ENCODE measurements around the gene ADSL. TPM values are rescaled to one million over a fixed set of nuclear protein-coding genes. Genes with fewer than 3 reads are reported as not detected.
A peak's percentile ranks its signal among the peaks of the same experiment; 100 is the strongest.
"Not testable (repeated sequence)": the region's sequence is repeated elsewhere in the genome, so short reads cannot be mapped to it uniquely, and the experiment has no call there.

Gene ADSL
- total RNA-seq, 1 donor from 2014 or later = 110 TPM

DNA sequence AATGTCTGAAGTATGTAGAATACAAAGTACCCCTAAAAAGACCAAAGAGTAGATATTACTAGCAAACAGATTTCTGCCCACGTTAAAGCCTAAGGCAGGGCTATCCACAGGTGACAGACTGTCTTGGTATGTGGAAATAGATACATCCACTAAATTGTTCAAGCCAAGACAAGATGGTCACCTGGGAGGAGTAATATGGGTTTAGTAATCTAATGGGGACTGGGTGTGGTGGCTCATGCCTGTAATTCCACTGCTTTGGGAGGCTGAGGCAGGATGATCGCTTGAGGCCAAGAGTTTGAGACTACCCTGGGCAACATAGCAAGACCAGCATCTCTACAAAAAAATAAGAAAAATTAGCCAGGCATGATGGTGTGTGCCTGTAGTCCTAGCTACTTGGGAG is 31.6 kb downstream of the ADSL start:
- DNase-seq (ENCODE audit: low read depth) (peak; percentile 83), FAIRE-seq (peak; percentile 75)
- H3K4me3 ChIP-seq (ENCODE audit: low read depth, low read length) = no peak overlapping the region
- no peaks in the 10 kb centered on the region for H3K27me3 ChIP-seq (ENCODE audit: control insufficient read depth, insufficient read depth, low read length)
- H3K36me3 ChIP-seq (ENCODE audit: control insufficient read depth, insufficient read depth, low read length) = peaks cover 1% of the 10 kb centered on the region
- TF ChIP-seq, protein P1, sequence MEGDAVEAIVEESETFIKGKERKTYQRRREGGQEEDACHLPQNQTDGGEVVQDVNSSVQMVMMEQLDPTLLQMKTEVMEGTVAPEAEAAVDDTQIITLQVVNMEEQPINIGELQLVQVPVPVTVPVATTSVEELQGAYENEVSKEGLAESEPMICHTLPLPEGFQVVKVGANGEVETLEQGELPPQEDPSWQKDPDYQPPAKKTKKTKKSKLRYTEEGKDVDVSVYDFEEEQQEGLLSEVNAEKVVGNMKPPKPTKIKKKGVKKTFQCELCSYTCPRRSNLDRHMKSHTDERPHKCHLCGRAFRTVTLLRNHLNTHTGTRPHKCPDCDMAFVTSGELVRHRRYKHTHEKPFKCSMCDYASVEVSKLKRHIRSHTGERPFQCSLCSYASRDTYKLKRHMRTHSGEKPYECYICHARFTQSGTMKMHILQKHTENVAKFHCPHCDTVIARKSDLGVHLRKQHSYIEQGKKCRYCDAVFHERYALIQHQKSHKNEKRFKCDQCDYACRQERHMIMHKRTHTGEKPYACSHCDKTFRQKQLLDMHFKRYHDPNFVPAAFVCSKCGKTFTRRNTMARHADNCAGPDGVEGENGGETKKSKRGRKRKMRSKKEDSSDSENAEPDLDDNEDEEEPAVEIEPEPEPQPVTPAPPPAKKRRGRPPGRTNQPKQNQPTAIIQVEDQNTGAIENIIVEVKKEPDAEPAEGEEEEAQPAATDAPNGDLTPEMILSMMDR (IDR thresholded peaks at IDR 0.05; ENCODE audit: insufficient read depth, low read length, severe bottlenecking) = no peak

DNA sequence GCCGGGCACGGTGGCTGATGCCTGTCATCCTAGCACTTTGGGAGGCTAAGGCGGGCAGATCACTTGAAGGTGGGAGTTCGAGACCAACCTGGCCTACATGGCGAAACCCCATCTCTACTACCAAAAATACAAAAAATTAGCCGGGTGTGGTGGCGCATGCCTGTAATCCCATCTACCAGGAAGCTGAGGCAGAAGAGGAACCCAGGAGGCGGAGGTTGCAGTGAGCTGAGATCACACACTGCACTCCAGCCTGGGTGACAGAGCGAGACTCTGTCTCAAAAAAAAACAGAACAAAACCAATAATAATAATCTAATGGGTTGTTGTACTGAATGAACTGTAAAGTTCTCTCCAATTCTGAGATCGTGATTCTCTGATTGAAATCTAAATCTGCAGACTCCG is 32.1 kb downstream of the ADSL start:
- H3K36me3 ChIP-seq (ENCODE audit: control insufficient read depth, insufficient read depth, low read length); DNase-seq (ENCODE audit: low read depth); FAIRE-seq; H3K27me3 ChIP-seq (ENCODE audit: control insufficient read depth, insufficient read depth, low read length); H3K4me3 ChIP-seq (ENCODE audit: low read depth, low read length): not testable (repeated sequence)

DNA sequence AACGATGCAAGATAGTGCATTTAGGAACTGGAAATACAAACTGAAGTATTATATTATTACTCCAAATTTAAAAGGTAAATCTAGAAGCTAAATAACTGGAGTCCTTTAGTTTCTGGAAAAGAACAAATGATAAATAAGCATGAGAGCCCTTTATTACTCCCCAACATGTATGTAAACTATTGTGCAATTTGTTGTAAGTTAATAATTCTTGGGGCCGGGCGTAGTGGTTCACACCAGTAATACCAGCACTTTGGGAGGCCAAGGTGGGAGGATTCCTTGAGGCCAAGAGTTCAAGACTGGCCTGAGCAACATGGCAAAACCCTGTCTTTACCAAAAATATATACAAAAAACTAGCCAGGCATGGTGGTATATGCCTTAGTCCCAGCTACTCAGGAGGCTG is 35.2 kb downstream of the ADSL start:
- Histone ChIP-seq H3K36me3 (ENCODE audit: control insufficient read depth, insufficient read depth, low read length) (no peaks in the 10 kb centered on the region), H3K4me3 (ENCODE audit: low read depth, low read length) (no peak overlapping the region), H3K27me3 (ENCODE audit: control insufficient read depth, insufficient read depth, low read length) (no peaks in the 10 kb centered on the region)
- TF ChIP-seq, protein P1 (IDR thresholded peaks at IDR 0.05; ENCODE audit: insufficient read depth, low read length, severe bottlenecking) = no peak
- DNase-seq (ENCODE audit: low read depth) = no peak
- no peak for FAIRE-seq

DNA sequence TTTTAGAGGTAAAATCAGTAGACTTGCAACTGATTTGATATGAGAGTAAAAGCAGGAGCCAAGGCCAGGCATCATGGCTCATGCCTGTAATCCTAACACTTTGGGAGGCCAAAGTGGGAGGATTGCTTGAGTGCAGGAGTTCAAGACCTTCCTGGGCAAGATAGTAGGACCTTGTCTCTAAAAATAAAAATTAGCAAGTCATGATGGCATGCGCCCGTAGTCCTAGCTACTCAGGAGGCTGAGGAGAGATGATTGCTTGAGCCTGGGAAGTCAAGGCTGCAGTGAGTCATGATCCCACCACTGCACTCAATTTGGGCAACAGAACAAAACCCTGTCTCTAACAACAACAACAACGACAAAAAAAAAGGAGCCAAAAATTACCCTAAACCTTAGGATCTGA is 37.6 kb downstream of the ADSL start:
- H3K36me3 ChIP-seq (ENCODE audit: control insufficient read depth, insufficient read depth, low read length) = no peaks in the 10 kb centered on the region
- H3K27me3 ChIP-seq (ENCODE audit: control insufficient read depth, insufficient read depth, low read length) = no peaks in the 10 kb centered on the region
- DNase-seq (ENCODE audit: low read depth) (no peak), FAIRE-seq (no peak)
- H3K4me3 ChIP-seq (ENCODE audit: low read depth, low read length) = no peak overlapping the region
- TF ChIP-seq, protein P1 (IDR thresholded peaks at IDR 0.05; ENCODE audit: insufficient read depth, low read length, severe bottlenecking) = no peak

DNA sequence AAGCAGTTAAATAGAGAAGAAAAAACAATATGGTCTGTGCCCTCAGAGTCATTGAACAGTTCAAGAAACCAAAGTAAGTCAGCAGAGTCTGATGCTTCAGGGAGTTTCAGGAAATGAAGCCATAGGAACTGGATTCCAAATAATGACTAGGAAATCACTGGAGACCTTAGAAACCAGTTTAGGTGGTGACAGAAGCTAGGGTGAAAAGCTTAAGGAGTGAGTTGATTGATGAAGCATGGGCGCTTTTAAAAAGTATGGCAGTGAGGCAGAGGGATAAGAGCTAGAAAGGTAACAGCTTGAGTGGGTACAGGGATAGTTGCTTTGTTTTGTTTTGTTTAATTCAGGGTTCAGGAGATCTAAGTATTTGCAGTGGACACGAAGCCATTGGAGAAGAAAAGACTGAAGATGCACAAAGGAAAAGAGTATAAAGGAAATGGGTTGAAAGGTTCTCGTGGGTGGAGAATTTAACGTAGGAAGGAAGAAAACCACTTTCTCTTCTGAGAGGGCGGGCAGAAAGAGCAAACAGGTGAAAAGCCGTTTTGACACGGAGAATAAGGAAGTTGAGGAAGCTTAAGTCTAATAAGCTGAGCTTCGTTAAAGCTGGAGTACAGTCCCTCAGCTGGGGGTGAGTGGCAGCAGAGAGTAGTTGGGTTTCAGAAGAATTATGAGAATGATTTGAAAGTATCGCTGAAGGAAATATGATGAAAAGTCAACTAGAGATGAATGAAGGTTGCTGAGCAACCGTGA is 38.9 kb downstream of the ADSL start:
- Histone ChIP-seq H3K4me3 (ENCODE audit: low read depth, low read length) (no peak overlapping the region), H3K27me3 (ENCODE audit: control insufficient read depth, insufficient read depth, low read length) (no peaks in the 10 kb centered on the region), H3K36me3 (ENCODE audit: control insufficient read depth, insufficient read depth, low read length) (no peaks in the 10 kb centered on the region)
- FAIRE-seq (no peak), DNase-seq (ENCODE audit: low read depth) (peak; percentile 46)
- TF ChIP-seq, protein P1 (IDR thresholded peaks at IDR 0.05; ENCODE audit: insufficient read depth, low read length, severe bottlenecking) = no peak

DNA sequence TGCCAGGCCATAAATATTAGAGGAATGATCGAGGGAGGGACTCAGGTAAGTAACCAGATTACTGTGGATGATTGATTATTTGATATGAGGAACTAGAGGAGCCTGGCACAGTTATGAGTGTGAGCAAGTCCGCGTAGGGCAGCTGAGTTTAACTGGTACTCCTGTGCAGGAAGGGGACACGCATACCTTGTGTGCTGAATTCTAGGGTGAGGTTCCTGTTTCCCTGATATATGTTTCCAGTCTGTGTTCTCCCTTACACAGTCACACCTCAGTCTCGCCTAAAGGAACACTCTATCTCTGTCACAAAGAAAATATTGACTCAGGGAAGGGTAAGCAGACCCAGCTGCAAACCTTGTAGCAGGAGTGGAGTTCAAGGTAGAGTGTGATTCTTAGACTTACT is 41.4 kb downstream of the ADSL start:
- Histone ChIP-seq H3K27me3 (ENCODE audit: control insufficient read depth, insufficient read depth, low read length) (no peaks in the 10 kb centered on the region), H3K36me3 (ENCODE audit: control insufficient read depth, insufficient read depth, low read length) (no peaks in the 10 kb centered on the region), H3K4me3 (ENCODE audit: low read depth, low read length) (no peak overlapping the region)
- TF ChIP-seq, protein P1 (IDR thresholded peaks at IDR 0.05; ENCODE audit: insufficient read depth, low read length, severe bottlenecking) = no peak
- FAIRE-seq (peak; percentile 62), DNase-seq (ENCODE audit: low read depth) (peak; percentile 47)

Data from bronchial epithelial cell (primary cell).